Bone marrow (tissue), 2 donors: ENCODE measurements around the gene SPEF2.

Source experiments
- DNase-seq, 2 donors: peaks; one replicate each; lab custom pipeline; 2025; lab: John Stamatoyannopoulos, UW

SPEF2 gene

DNA sequence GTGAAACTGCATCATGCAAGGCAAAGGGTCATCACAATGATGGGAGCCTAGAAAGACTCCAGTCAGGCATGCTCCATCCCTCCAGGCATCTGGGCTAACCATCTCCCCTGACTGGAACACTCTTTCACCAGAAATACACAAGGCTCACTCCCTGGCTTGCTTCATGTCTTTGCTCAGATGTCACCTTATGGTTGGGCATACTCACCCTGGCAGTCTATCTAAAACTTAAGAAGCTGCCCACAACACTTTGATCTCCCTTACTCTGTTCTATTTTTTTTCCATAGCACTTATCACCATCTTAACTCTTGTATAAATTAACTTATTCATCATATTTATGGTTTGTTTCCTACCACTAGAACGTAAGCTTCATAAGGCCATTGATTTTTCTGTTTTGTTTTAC is 90.0 kb downstream of the SPEF2 start:
- DNase-seq: no peak

DNA sequence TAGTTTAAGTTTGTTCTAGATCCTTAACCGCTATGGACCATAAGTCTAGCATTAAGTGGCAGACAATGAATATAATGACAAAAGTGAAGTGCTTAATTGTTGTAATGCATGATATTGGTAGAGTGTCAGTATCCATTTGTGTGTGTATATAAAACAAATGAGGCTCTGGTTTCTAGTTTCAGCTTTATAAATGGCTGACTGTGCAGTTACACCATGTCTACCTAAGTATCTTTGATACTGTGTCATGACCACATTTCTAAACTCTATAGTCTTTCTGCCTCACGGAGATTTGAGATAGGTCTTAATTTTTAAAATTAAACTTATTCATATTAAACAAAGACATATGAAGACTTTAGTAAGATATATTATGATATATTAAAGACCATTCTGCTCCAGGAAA is 92.0 kb downstream of the SPEF2 start:
- no peak for DNase-seq

DNA sequence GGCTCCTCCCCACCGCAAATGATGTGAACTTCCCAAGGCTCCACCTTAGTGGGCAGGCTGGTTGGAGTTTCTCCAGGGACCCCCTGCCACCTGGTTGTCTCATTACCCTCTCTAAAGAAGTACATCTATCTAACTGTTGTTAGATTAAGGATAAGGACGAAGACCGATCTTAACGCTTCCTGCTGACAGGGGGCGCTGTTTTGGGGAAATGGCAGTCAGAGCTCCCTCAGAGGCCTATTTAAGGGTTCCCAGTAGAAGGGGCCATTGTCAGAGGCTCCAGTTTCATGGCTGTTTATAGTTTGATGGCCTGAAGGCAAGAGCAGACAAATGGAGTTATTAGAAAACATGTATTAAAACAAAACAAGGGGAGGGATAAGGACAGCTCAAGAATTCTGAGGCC is 100.1 kb downstream of the SPEF2 start:
- DNase-seq: no peak

DNA sequence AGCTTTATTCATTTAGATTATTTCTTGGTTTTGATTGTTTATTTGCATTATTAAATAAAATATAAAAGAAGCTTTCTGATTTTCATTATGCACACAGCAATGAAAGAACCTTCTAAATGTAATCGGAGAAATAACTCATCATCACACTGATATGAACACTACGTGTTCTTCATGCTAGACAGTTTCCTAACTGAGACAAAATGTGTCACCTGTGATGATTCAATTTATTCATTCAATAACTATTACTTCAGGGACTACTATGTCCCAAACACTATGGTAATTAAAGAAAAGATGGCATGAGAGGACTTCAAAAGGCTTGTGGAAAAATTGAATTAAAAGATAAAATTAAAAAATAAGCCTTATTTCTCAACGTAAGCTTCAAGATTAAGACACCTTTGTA is 118.1 kb downstream of the SPEF2 start:
- no peak for DNase-seq

DNA sequence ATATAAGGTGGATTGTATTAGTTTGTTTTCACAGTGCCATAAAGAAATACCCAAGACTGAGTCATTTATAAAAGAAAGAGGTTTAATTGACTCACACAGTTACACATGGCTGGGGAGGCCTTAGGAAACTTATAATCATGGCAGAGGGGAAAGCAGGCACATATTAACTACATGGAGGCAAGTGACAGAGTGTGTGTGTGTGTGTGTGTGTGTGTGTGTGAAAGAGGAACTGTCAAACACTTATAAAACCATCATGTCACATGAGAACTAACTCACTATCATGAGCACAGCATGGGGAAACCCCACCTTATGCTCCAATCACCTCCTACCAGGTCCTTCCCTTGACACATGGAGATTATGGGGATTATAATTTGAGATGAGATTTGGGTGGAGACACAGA is 118.6 kb downstream of the SPEF2 start:
- no peak for DNase-seq

DNA sequence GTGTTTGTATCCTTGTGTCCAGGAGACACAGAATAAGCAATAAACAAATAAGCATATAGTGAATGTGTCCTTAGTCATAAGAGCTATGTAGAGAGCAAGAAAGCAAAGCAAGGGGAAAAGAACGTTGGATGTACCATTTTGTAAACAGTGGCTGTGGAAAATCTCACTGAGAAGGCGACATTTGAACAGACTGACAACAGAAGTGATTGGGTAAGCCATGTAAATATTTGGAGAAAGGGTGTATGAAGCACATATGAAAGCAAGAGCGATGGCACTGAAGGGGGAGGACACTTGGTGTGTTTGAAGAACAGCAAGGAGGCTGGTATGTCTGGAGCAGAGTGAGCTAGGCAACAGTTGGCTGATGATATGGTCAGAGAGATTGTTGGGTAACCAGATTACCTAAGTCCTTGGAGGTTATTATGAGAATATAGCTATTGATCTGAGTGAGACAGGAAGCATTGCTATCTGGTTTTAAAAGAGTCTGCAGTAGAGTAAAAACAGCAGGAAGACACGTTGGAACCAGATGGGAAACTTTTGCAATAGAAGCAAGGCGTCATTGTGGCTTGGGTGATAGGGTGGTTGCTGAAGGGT is 123.6 kb downstream of the SPEF2 start:
- no peak for DNase-seq

DNA sequence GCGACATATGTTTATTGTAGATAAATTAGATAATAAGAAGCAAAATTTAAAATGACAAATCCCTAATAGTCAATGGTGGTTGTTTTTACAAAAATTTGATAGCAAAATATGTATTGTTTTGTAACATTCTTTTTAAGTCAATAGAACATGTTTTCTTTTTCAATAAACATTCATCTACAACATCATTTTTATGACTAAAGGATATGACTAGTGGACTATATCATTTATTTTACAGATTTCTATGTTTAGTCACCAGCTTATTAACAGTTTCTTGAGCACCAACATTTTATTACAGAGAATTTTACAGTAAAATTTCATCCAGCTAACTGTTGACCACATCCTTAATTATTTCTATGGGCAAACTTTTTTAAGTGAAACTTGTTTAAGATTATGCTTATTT is 124.3 kb downstream of the SPEF2 start:
- no peak for DNase-seq

DNA sequence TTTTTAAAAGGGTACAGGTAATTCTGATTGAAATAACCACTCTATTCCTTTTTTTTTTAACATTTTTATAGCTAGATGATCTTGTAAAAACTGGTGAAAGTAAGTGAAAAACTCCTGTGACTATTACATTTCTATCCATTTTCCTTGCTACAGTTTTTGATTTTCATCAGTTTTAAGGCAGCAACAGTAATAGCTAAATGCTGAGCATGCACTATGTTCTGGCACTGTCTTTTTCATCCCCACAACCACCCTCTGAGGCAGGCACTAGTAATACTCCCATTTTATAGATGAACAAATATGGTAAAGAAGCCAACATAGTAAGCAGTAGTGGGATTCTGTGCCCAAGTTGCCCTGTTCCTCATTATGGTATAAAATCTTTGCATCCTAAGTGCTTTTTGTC is 126.0 kb downstream of the SPEF2 start:
- no peak for DNase-seq

DNA sequence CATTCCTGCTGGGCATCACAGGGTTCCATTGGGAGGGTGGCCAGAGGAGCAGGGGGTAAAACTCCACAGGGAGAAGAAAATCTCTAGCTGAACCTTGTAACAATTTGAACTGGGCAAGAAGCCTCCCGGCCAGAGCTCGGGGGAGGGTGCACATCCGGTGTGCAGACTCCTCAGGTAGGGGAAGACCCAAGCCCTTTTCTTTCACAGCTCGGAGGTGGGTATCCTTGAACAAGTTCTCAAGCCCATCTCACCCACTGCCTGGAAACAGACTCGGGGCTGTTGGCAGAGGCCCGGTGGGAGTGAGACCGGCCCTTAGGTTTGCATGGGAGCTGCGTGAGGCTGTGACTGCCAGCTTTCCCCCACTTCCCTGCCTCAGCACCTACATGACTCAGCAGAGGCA is 127.5 kb downstream of the SPEF2 start:
- DNase-seq: no peak

DNA sequence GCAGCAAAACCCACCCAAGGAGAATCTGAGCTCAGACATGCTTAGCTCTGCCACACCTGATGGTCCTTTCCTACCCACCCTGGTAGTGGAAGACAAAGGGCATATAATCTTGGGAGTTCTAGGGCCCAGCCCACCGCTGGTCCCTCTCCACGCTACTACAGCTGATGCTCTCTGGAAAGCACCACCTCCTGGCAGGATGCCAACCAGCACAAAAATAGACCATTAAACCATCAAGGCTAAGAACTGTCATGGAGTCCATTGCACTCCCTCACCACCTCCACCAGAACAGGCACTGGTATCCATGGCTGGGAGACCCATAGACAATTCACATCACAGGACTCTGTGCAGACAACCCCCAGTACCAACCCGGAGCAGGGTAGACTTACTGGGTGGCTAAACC is 128.0 kb downstream of the SPEF2 start:
- no peak for DNase-seq

DNA sequence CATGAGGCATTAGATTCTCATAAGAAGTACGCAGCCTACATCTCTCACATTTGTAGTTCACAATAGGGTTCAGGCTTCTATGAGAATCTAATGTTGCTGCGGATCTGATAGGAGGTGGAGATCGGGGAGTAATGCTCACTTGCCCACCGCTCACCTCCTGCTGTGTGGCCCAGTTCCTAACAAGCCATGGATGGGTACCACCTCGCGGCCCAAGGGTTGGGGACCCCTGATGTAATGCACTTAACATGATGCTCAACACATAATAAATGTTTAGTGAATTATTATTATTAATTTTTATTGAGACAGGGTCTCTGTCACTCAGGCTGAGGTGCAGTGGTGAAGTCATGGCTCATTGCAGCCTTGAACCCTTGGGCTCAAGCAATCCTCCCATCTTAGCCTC is 134.3 kb downstream of the SPEF2 start:
- no peak for DNase-seq

DNA sequence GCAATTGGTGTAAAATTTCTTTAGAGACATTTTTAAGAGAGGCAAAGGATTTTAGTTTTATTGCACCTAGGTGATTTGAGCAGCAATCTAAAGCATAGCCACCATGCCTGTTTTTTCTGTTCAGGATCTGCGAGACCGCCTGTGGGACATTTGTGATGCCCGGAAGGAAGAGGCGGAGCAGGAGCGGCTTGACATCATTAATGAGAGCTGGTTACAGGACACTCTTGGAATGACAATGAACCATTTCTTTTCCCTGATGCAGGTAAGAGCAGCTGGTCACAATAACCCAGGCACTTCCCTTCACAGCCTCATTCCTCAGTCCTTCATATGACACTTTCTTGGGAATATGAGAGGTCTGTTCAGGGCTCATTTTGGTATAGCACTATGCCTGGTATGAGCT is 135.8 kb downstream of the SPEF2 start:
- no peak for DNase-seq

DNA sequence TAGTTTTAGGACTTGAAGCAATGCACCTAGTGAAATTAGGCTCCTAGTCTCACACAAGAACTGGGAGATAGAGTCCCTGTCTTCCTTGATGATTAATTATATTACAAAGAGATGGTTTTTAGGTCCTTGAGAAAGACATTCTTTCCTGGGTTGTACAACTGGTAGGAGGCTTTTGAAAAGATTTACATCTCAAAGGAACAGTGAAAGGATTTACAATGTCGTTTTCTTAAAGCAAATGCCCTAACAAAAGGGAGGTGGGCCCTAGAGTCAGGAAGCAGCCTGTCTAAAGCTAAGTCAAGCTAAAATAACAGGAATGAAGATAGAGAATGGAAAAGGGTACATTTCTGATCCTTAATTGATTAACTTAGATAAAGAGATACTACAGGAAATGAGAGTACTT is 136.8 kb downstream of the SPEF2 start:
- no peak for DNase-seq

DNA sequence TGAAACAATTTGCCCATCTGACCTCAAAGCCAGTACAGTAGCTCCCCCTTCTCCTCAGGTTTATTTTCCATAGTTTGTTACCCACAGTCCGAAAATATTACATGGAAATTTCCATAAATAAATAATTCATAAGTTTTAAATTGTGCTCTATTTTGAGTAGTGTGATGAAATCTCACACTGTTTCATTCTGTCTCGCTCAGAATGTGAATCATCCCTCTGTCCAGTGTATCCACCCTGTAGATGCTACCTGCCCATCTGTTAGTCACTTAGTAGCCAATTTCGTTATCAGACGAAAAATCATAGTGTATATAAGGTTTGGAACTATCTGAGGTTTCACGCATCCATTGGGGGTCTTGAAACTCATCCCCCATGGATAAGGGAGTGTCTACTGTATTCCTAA is 138.3 kb downstream of the SPEF2 start:
- no peak for DNase-seq

DNA sequence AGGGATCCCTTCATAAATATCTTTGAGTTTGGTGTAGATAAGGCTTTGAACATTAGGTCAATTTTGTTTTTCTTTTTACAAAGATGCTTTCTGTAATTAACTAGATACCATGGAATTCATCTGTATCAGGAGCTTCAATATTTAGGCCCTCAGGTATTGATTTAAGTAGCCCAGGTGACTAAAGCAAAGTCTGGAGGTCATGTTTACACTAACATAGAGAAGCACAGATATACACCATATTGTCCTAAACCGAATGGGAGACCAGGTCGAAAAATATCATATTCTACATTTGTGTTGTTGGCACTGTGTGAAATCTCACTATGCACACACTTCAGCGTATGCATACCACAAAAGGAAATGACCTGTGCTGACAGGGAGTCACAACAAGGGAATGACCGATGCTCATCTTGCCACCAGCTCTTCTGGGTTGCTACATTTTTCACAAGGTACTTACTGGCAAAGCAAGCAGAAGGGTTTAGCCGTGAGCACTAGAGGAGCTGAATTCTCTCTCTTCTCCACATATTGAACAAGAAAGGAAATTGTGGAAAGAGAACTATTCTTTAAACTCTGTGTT is 140.6 kb downstream of the SPEF2 start:
- DNase-seq: no peak

DNA sequence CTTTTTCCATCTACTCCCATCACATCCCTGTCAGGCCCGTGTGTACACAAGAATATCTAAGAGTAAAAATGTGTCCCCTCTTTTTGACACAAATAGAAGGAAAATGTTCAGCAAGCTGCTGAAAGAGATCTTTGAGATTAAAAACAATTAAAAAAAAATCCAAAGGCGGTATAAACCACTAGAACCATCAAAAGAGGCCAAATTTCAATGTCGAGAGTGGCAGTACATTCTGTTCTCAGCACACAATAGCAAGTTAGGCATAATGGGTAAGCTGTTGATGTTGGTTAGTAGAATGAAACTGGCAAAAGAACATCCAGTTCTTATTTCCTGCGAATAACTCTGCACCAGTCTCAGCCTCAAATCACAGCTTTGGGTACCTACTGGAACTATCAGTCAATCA is 143.9 kb downstream of the SPEF2 start:
- DNase-seq: no peak

DNA sequence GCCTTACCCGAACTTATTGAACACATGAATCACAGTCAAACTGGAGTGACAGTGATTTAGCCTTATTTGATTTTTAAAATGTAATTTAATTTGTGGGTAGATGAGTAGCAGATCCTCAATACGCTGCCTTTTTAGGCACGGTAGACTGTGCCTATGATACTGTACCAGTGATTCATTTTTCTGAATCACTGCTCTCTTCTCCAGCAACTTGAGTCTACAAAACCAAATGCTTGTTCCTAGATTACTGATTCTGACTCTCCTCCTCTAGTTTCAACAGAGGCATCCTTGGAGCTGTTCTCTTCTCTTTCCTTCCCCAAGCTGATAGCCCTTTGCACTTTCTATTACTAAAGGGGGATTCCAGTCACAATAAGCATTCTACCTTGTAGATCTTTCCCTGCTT is 144.7 kb downstream of the SPEF2 start:
- DNase-seq: no peak

DNA sequence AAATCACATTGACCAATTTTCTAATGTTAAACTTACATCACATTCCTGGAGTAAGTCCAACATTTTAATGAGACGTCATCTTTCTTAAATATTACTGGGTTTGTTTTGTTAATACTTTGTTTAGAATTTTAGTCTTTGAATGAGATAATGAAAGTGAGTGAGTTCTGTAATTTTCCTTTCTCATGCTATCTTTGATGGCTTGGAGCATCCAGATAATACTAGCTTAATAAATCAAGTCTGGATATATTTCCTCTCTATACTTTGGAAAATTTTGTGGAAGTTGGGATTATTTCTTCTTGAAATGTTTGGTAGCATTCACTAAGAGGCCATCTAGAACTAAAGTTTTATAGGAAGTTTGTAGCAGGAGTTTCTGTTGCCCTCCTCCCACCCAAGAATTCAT is 148.3 kb downstream of the SPEF2 start:
- no peak for DNase-seq

DNA sequence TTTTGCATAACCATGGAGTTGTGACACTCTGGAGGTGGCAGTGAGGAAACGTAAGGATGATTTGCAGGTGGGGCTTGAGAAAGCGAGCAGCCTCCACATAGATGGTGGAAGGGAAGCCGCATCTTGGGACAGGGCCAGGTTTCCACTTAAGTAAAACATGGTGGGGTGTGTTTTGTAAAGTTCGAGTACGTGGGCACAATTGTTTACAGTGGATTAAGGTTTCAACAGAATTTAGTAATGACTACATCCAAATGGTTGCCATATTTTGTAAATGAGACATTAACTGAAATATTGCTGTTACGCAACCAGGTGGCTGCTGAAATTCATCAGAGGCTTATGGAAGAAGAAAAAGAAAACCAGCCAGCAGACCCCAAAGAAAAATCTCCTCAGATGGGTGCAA is 153.6 kb downstream of the SPEF2 start:
- DNase-seq: no peak

DNA sequence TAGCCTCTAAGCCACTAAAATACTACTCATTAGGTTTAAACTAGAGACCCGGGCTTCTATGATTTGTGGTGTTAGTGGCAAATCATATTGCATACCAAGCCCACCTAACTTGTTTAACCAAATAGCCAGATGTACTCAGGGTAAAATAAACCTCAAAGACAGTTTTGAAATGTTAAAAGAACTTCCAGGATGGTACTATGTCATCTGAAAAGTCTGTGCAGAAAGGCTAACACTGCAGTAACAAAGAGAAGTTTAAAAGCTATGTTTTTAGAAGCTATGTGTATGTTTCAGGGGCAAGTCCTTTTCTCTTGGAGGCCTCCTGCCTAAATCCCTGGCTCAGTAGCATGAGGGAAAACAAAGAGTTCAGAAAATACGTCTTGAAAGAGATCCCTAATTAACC is 154.2 kb downstream of the SPEF2 start:
- no peak for DNase-seq

DNA sequence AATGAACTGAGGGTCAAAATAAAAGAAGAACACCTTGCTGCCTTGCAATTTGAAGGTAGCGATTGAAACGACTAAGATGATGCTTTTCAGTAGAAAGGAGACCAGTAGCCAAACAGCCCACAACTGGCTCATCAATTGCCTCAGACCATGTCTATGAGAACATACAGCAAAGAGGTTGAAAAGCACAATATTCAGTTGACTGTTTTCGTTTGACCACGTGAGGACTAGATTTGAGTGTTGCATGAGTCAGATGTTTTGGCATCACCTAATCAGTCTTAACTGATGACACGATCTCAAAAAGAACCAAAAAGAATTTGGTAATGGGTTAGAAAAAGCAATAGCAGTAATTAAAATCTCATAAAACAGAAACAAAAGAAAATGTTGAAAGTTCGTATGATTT is 156.3 kb downstream of the SPEF2 start:
- DNase-seq: no peak

DNA sequence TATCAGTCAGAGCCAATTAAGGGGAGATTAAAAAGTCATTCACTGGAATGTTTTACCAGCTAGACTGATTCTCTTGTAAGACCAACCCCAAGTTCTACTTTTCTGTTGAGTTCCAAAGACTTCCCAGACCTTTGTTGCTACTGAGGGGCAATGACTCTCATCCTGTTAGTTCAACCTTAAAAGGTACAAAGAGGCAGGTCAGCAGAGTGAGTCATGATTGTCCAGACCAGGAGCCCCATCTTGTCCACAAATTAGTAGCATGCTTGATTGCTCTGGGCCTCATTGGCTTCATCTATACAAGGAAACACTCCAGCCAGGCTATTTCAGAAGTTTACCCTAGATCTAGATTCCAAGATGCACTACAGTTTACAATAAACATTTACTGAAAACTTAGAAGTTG is 159.1 kb downstream of the SPEF2 start:
- DNase-seq: no peak

DNA sequence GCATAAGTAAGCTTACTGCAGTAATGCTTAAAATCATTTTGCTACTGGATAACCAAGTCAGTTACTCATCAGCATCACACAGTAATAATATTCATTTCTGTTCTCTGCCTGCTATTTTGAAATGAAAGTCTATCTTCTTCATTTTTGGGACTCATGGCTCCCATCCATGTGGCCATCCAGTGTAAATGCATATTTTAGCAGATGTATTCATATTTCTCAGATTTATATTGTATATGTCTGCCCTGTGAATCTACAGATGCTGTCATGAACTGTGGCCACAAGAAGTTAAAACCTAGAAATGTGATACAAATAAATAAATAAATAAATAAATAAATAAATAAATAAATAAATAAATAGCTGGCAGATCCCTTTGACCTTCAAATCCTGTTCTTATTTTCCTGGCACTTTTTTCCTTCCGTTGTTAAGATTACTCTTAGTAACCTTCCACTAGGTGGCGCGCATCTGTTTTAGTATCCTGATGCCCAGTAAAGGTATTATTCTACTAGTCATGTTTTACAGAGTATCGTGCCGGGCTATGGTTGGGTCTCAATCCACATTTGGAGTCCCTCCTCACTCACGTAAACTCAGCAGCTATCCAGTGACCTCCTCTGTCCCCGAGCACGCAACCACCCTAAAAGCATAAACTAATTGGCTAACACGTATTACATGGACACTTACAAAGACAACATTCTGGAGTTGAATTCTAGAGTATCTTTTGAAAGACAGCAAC is 159.9 kb downstream of the SPEF2 start:
- DNase-seq: peak in 1 of 2 donors; percentile 51

DNA sequence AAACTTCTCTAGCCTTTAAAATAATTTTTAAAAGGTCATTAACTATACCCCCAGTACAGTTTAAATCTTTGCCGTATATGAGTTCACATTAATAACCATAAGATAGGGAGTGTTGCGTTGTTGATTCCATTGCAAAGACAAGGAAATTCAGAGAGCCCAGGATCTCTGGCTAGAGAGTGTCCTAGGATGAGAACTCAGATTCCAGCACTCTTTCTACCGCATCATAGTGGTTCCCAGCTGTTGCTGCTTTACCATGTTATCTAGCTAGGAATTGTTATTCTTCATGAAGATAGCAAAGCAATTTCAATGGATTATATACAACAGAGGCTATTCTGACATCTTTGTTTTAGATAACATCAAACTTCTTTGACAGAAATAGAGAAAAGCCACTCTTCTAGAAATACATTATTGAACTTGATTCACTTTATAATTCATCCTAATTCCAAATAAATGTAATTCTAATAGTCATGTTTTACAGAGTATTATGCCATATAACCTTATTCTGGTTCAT is 160.7 kb downstream of the SPEF2 start:
- DNase-seq: no peak
